Testis (tissue), 3 donors: ENCODE measurements around the gene TYRP1. TPM values are rescaled to one million over a fixed set of nuclear protein-coding genes. Genes with fewer than 3 reads are reported as not detected.

Experiments
- DNase-seq: peaks from one replicate; pipeline ENCODE4 v3.0.0-alpha.2; 2019
- H3K27ac ChIP-seq, 2 donors: fragments of 200-600 bp; sonication (generic); one replicate each; pipeline ENCODE4 v1.5.1; 2019
- H3K27me3 ChIP-seq: fragments of 200-600 bp; sonication (generic); one replicate; pipeline ENCODE4 v1.5.1; 2019
- H3K36me3 ChIP-seq: fragments of 200-600 bp; sonication (generic); one replicate; pipeline ENCODE4 v1.5.1; 2017; ENCODE audit warnings: low read depth; ENCODE audit errors: missing control alignments
- H3K4me1 ChIP-seq: fragments of 200-600 bp; sonication (generic); one replicate; pipeline ENCODE4 v1.5.1; 2019
- H3K4me3 ChIP-seq, 2 donors: fragments of 200-600 bp; sonication (generic); one replicate each; pipeline ENCODE4 v1.5.1; 2017 to 2019
- H3K9me3 ChIP-seq: fragments of 200-600 bp; sonication (generic); one replicate; pipeline ENCODE4 v1.5.1; 2017
- CTCF ChIP-seq, 3 experiments: fragments of 450-650 bp in 2 of 3; fragments of 200-600 bp in 1 of 3; sonication (generic) in 1 of 3; IDR thresholded peaks; one replicate each; pipeline ENCODE4 v1.5.1; 2016 to 2019; ENCODE audit warnings: antibody characterized with exemption in 3 of 3, mild to moderate bottlenecking in 2 of 3, moderate library complexity in 1 of 3
- POLR2A ChIP-seq: fragments of 450-650 bp; IDR thresholded peaks from one replicate; pipeline ENCODE4 v1.6.1; 2017; ENCODE audit warnings: antibody characterized with exemption, mild to moderate bottlenecking, moderate library complexity
- WGBS, 2 donors: methylation state at CpG; one replicate each; pipeline ENCODE4 v1.1.5; 2018; 5-methylcytosine and 5-hydroxymethylcytosine counted together
- intact Hi-C: fragments of 100-400 bp; cut with DNase I; formaldehyde crosslinking; loops from one replicate; pipeline ENCODE4 v1.15.1; 2023; ENCODE audit warnings: low total_unique reads
- polyA plus RNA-seq: library from polyadenylated mRNA; stranded (reverse); fragments of 350-450 nt; fragmentation: Illumina TruSeq; extraction: RNeasy Lipid Tissue Mini Kit (QIAGEN cat#74804); gene quantifications from one replicate; pipeline ENCODE4 v1.2.3, GENCODE V29; 2014; ENCODE audit warnings: low read depth, low replicate concordance; ENCODE audit not compliant: insufficient read depth
- total RNA-seq, 2 donors: library from RNA; depleted of rRNA; stranded (reverse); fragments of >200 nt; gene quantifications; one replicate each; pipeline ENCODE4 v1.2.3, GENCODE V29; 2016

Gene TYRP1
- total and polyA plus RNA-seq, 3 donors from 2014 or later: 0.68 to 2.0 (median 1.1) TPM

GRCh38 chr9:12720551-12720950 lies 27.4 kb downstream of the TYRP1 start:
- H3K27ac ChIP-seq: no peak overlapping the region
- no peaks in the 10 kb centered on the region for H3K36me3 ChIP-seq
- H3K27me3 ChIP-seq: no peaks in the 10 kb centered on the region
- no peaks in the 10 kb centered on the region for H3K4me1 ChIP-seq
- intact Hi-C loops: loop anchor here (5.0 kb wide), 1 partner anchor 167 kb away; no protein-coding TSS in a partner anchor
- WGBS, 2 donors: 47 to 75% methylated on average over 3 of the region's 3 CpGs
- no peak for TF ChIP-seq CTCF (IDR thresholded peaks at IDR 0.05)
- no peak for TF ChIP-seq POLR2A
- H3K4me3 ChIP-seq: no peak overlapping the region
- no peaks in the 10 kb centered on the region for H3K9me3 ChIP-seq
- DNase-seq: no peak

GRCh38 chr9:12722131-12722530 lies 28.9 kb downstream of the TYRP1 start:
- DNase-seq: no peak
- Histone ChIP-seq H3K4me1 (no peaks in the 10 kb centered on the region), H3K27ac (no peak overlapping the region), H3K27me3 (no peaks in the 10 kb centered on the region), H3K36me3 (no peaks in the 10 kb centered on the region), H3K4me3 (no peak overlapping the region), H3K9me3 (no peaks in the 10 kb centered on the region)
- no peak for TF ChIP-seq POLR2A
- 67 to 78% methylated on average over 2 of the region's 2 CpGs for WGBS, 2 donors
- intact Hi-C loops: loop anchor here (5.0 kb wide), 1 partner anchor 165 kb away; no protein-coding TSS in a partner anchor

- WGBS, 2 donors: 54 to 64% methylated on average over 5 of the region's 5 CpGs
- Histone ChIP-seq H3K27me3 (no peaks in the 10 kb centered on the region), H3K9me3 (no peaks in the 10 kb centered on the region), H3K36me3 (no peaks in the 10 kb centered on the region), H3K4me3 (no peak overlapping the region), H3K4me1 (no peaks in the 10 kb centered on the region), H3K27ac (no peak overlapping the region)
- DNase-seq: no peak
- peak in 1 of 3 experiments; percentile 19 for TF ChIP-seq CTCF (IDR thresholded peaks at IDR 0.05)
- TF ChIP-seq POLR2A: no peak
- intact Hi-C loops: loop anchor here (5.0 kb wide), 1 partner anchor 164 kb away; no protein-coding TSS in a partner anchor
Measured at GRCh38 chr9:12723409-12724028, 30.3 kb downstream of the TYRP1 start.

- DNase-seq: no peak
- H3K4me1 ChIP-seq: no peaks in the 10 kb centered on the region
- TF ChIP-seq POLR2A: no peak
- TF ChIP-seq CTCF (IDR thresholded peaks at IDR 0.05): no peak
- no peak overlapping the region for H3K27ac ChIP-seq
- intact Hi-C loops: no loop called here
- no peak overlapping the region for H3K4me3 ChIP-seq
- WGBS, 2 donors: 97 to 100% methylated on average over 2 of the region's 2 CpGs
- no peaks in the 10 kb centered on the region for H3K9me3 ChIP-seq
- no peaks in the 10 kb centered on the region for H3K27me3 ChIP-seq
- H3K36me3 ChIP-seq: no peaks in the 10 kb centered on the region
Measured at GRCh38 chr9:12726795-12727194, 33.6 kb downstream of the TYRP1 start.

GRCh38 chr9:12730198-12730597 lies 37.0 kb downstream of the TYRP1 start:
- no peaks in the 10 kb centered on the region for H3K4me1 ChIP-seq
- no peak overlapping the region for H3K4me3 ChIP-seq
- no peaks in the 10 kb centered on the region for H3K36me3 ChIP-seq
- no peak for TF ChIP-seq POLR2A
- TF ChIP-seq CTCF (IDR thresholded peaks at IDR 0.05): no peak
- no peak for DNase-seq
- no peaks in the 10 kb centered on the region for H3K9me3 ChIP-seq
- intact Hi-C loops: no loop called here
- WGBS, 2 donors: 84% methylated on average over 1 of the region's 1 CpG
- H3K27ac ChIP-seq: no peak overlapping the region
- no peaks in the 10 kb centered on the region for H3K27me3 ChIP-seq
